Epithelial cell of proximal tubule (primary cell): ENCODE data around the gene SHROOM4. TPM values are rescaled to one million over a fixed set of nuclear protein-coding genes. Genes with fewer than 3 reads are reported as not detected.

Experiments
- DNase-seq: peaks from one replicate; pipeline ENCODE4 v3.0.0-alpha.2; 2011; ENCODE audit warnings: low read depth
- H3K4me3 ChIP-seq: 2 replicates; pipeline ENCODE4 v1.5.1; 2011; ENCODE audit warnings: low read depth, mild to moderate bottlenecking, low read length
- CTCF ChIP-seq: conservative IDR thresholded peaks from 2 replicates; pipeline ENCODE4 v1.5.1; 2012; ENCODE audit warnings: low read depth, mild to moderate bottlenecking, low read length
- total RNA-seq: library from RNA; depleted of rRNA; stranded (reverse); fragments of >200 nt; gene quantifications from 2 replicates; pipeline ENCODE4 v1.2.3, GENCODE V29; 2015

The SHROOM4 gene
- total RNA-seq, 1 donor from 2014 or later, result 4.2 TPM

- TF ChIP-seq CTCF, result no peak
- no peak overlapping the region for H3K4me3 ChIP-seq
- no peak for DNase-seq
Measured at GRCh38 chrX:50711907-50712306, 102.1 kb downstream of the SHROOM4 start.

GRCh38 chrX:50707955-50708699 is 105.9 kb downstream of the SHROOM4 start:
- TF ChIP-seq CTCF, result no peak
- no peak for DNase-seq
- no peak overlapping the region for H3K4me3 ChIP-seq

GRCh38 chrX:50707405-50707804 is 106.6 kb downstream of the SHROOM4 start:
- DNase-seq, result no peak
- no peak for TF ChIP-seq CTCF
- H3K4me3 ChIP-seq, result no peak overlapping the region

- no peak for TF ChIP-seq CTCF
- H3K4me3 ChIP-seq, result no peak overlapping the region
- no peak for DNase-seq
Measured at GRCh38 chrX:50705042-50705441, 109.0 kb downstream of the SHROOM4 start.

- H3K4me3 ChIP-seq, result no peak overlapping the region
- no peak for TF ChIP-seq CTCF
- DNase-seq, result peak; percentile 51
Measured at GRCh38 chrX:50704360-50704759, 109.6 kb downstream of the SHROOM4 start.

- no peak for TF ChIP-seq CTCF
- H3K4me3 ChIP-seq, result no peak overlapping the region
- no peak for DNase-seq
Measured at GRCh38 chrX:50700921-50701320, 113.1 kb downstream of the SHROOM4 start.

GRCh38 chrX:50698944-50699343 is 115.0 kb downstream of the SHROOM4 start:
- no peak for DNase-seq
- TF ChIP-seq CTCF, result no peak
- H3K4me3 ChIP-seq, result no peak overlapping the region
